SK-N-SH (cell line): Measurements from ENCODE around the gene TP53I11.

ENCODE experiments used
- EZH2phosphoT487 ChIP-seq: fragments of 200-600 bp; sonication (generic); IDR thresholded peaks from 2 replicates; pipeline ENCODE4 v1.6.1; 2017; ENCODE audit warnings: low read depth, mixed run types, mild to moderate bottlenecking, antibody characterized with exemption, moderate library complexity, borderline replicate concordance
- NFIC ChIP-seq: IDR thresholded peaks from 2 replicates; pipeline ENCODE4 v1.4.0; 2012; ENCODE audit warnings: borderline replicate concordance
- RAD21 ChIP-seq: IDR thresholded peaks from 2 replicates; pipeline ENCODE4 v1.6.1; 2012; ENCODE audit warnings: mild to moderate bottlenecking, low read length
- SMC3 ChIP-seq: IDR thresholded peaks from 2 replicates; pipeline ENCODE4 v1.6.1; 2012; ENCODE audit warnings: low read depth, low read length, improper control_type of control experiment
- TEAD4 ChIP-seq: IDR thresholded peaks from 2 replicates; pipeline ENCODE4 v1.4.0; 2012; ENCODE audit warnings: mild to moderate bottlenecking, borderline replicate concordance; ENCODE audit not compliant: insufficient read depth
- TF ChIP-seq, protein P1 (sequence below): fragments of 200-600 bp; sonication (generic); IDR thresholded peaks from 2 replicates; pipeline ENCODE4 v1.6.1; 2017; ENCODE audit warnings: antibody characterized with exemption, mild to moderate bottlenecking, moderate library complexity
- TF ChIP-seq, protein P2 (sequence below): IDR thresholded peaks from 2 replicates; pipeline ENCODE4 v1.4.0; 2012; ENCODE audit warnings: low read depth, borderline replicate concordance
- TF ChIP-seq, protein P3 (sequence below): IDR thresholded peaks from 2 replicates; pipeline ENCODE4 v1.4.0; 2012; ENCODE audit warnings: low read depth, borderline replicate concordance

DNA sequence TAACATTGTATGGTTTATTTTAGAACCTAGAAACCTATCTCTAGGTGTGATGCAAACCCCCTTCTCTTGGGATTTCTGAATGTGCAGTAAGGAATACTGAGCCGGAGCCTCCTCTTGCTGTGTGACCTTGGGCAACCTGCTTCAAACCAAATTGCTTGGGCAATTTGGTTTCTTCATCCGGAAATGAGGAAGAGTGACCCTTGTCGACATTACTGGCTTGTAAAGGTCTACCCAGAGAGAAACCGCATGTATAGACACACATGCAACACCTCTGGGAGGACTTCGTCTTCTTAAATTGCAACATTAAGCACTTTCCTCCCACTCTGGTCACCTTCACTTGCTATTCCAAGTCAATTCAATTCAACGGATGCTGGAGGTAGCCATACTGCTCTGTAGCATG is 19.6 kb upstream of the TP53I11 start:
- TF ChIP-seq, protein P1, sequence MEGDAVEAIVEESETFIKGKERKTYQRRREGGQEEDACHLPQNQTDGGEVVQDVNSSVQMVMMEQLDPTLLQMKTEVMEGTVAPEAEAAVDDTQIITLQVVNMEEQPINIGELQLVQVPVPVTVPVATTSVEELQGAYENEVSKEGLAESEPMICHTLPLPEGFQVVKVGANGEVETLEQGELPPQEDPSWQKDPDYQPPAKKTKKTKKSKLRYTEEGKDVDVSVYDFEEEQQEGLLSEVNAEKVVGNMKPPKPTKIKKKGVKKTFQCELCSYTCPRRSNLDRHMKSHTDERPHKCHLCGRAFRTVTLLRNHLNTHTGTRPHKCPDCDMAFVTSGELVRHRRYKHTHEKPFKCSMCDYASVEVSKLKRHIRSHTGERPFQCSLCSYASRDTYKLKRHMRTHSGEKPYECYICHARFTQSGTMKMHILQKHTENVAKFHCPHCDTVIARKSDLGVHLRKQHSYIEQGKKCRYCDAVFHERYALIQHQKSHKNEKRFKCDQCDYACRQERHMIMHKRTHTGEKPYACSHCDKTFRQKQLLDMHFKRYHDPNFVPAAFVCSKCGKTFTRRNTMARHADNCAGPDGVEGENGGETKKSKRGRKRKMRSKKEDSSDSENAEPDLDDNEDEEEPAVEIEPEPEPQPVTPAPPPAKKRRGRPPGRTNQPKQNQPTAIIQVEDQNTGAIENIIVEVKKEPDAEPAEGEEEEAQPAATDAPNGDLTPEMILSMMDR: no peak
- no peak for TF ChIP-seq TEAD4
- TF ChIP-seq RAD21: no peak
- TF ChIP-seq, protein P2, sequence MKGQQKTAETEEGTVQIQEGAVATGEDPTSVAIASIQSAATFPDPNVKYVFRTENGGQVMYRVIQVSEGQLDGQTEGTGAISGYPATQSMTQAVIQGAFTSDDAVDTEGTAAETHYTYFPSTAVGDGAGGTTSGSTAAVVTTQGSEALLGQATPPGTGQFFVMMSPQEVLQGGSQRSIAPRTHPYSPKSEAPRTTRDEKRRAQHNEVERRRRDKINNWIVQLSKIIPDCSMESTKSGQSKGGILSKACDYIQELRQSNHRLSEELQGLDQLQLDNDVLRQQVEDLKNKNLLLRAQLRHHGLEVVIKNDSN: no peak
- TF ChIP-seq, protein P3, sequence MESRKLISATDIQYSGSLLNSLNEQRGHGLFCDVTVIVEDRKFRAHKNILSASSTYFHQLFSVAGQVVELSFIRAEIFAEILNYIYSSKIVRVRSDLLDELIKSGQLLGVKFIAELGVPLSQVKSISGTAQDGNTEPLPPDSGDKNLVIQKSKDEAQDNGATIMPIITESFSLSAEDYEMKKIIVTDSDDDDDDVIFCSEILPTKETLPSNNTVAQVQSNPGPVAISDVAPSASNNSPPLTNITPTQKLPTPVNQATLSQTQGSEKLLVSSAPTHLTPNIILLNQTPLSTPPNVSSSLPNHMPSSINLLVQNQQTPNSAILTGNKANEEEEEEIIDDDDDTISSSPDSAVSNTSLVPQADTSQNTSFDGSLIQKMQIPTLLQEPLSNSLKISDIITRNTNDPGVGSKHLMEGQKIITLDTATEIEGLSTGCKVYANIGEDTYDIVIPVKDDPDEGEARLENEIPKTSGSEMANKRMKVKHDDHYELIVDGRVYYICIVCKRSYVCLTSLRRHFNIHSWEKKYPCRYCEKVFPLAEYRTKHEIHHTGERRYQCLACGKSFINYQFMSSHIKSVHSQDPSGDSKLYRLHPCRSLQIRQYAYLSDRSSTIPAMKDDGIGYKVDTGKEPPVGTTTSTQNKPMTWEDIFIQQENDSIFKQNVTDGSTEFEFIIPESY: no peak
- no peak for TF ChIP-seq EZH2phosphoT487
- no peak for TF ChIP-seq NFIC
- TF ChIP-seq SMC3: no peak
